Measurements from ENCODE around the gene KCNK10.
"Not testable (repeated sequence)": the region's sequence is repeated elsewhere in the genome, so short reads cannot be mapped to it uniquely, and the experiment has no call there.

KCNK10 gene

DNA sequence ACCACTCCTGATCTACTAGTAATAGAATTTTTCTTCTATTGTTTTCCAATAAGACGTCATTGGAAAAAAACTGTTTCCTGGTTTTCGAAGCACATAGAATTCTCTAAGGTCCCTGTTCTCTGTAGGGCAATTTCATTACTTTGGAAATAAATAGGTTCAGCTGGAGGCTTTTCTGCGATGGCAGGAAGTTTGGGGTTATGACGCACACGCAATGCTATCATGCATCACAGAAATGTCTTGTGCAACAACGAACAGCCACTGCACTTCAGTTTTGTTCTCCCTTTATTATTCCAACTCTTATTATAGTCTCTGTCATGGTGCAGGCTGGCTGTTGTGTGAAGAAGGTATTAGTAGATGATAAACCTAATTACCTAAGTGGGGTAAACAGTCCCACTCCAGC, 59.0 kb downstream of the KCNK10 start:
- no peaks in the 10 kb centered on the region for H3K4me1 ChIP-seq (ENCODE audit: insufficient read depth, low read length)
- no peak overlapping the region for H3K4me3 ChIP-seq (ENCODE audit: low read length)
- no peaks in the 10 kb centered on the region for H3K9me3 ChIP-seq (ENCODE audit: insufficient read depth, low read depth, low read length)
- H3K36me3 ChIP-seq (ENCODE audit: insufficient read depth, low read depth, low read length): no peaks in the 10 kb centered on the region
- no peak overlapping the region for H3K27ac ChIP-seq (ENCODE audit: low read length)
- H3K9ac ChIP-seq (ENCODE audit: low read depth, low read length): no peak overlapping the region
- no peaks in the 10 kb centered on the region; the same call in 1 of the 2 replicates for H3K27me3 ChIP-seq (ENCODE audit: insufficient read depth, low read length)

DNA sequence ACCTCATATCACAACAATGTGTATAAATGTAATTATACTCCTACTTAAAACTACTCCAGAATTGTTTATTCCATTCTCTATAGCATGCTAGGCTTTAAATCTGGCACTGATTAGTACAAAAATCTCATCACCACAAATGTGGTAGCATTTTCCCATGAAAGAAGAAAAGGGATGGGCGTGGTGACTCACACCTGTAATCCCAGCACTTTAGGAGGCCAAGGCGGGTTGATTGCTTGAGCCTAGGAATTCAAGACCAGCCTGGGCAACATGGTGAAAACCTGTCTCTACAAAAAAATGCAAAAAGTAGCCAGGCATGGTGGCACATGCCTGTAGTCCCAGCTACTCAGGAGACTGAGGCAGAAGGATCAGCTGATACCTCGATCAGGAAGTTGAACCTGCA, 61.8 kb downstream of the KCNK10 start:
- not testable (repeated sequence) for H3K9me3 ChIP-seq (ENCODE audit: insufficient read depth, low read depth, low read length); H3K27me3 ChIP-seq (ENCODE audit: insufficient read depth, low read length); H3K4me1 ChIP-seq (ENCODE audit: insufficient read depth, low read length); H3K4me3 ChIP-seq (ENCODE audit: low read length); H3K27ac ChIP-seq (ENCODE audit: low read length); H3K36me3 ChIP-seq (ENCODE audit: insufficient read depth, low read depth, low read length); H3K9ac ChIP-seq (ENCODE audit: low read depth, low read length)

DNA sequence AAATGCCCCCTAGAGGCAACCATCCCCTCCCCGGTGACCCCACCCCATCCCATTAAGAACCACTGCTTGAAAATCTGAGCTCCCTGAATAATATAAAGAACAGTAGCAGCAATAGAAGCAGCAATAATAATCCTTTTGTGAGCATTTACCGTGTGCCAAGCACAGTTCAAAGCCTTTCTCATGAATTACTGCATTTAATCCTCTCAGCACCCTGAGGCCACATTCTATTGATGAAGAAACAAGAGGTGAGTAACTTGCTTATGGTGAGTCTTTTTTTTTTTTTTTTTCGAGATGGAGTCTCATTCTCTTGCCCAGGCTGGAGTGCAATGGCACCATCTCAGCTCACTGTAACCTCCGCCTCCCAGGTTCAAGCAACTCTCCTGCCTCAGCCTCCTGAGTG, 65.0 kb downstream of the KCNK10 start:
- no peak overlapping the region for H3K4me3 ChIP-seq (ENCODE audit: low read length)
- no peaks in the 10 kb centered on the region for H3K27me3 ChIP-seq (ENCODE audit: insufficient read depth, low read length)
- no peak overlapping the region for H3K27ac ChIP-seq (ENCODE audit: low read length)
- H3K9me3 ChIP-seq (ENCODE audit: insufficient read depth, low read depth, low read length): no peaks in the 10 kb centered on the region
- no peak overlapping the region for H3K9ac ChIP-seq (ENCODE audit: low read depth, low read length)
- H3K4me1 ChIP-seq (ENCODE audit: insufficient read depth, low read length): no peaks in the 10 kb centered on the region
- no peaks in the 10 kb centered on the region for H3K36me3 ChIP-seq (ENCODE audit: insufficient read depth, low read depth, low read length)

DNA sequence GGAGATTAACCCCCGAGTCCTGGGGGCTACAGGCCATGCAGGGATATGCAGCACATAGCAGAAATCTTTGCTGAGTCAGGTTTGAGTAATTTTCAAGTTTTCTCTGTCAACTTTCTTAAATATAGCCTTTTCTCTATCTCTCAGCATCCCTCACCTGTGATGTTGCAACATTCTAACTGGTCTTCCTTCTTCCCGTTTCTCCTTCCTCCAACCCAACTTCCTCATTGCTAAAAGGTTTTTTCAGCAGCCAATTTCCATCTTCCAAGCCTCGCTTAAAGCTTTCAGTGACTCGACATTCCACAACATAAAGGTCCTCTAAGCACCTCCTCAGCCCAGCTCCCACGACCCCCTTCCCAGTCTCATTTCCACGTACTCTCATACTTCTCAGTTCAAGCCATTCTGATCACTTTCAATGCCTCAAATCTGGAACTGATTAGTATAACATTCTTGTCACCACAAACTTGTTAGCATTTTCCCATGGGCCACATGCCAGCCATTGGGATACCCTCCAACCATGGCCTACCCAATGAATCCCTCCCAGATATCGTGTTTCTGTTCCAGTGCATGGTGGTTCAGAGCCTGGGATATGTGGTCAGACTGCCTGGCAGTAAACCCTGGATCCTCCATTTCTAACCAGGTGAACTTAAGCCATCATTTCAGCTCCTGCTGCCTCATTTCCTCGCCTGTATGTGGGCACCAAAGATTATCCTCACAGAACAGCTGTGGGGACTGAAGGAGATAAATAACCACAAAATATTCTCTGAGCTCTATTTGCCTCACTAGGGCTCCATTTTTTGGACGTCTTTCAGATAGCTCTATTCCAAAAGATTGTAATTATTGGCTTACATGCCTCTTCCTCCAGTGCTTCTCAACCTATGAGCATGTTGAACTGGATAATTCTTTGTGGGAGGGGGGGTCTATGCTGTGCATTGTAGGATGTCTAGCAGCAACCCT, 65.8 kb downstream of the KCNK10 start:
- Histone ChIP-seq H3K27ac (ENCODE audit: low read length) (no peak overlapping the region), H3K36me3 (ENCODE audit: insufficient read depth, low read depth, low read length) (no peaks in the 10 kb centered on the region), H3K4me3 (ENCODE audit: low read length) (no peak overlapping the region), H3K9ac (ENCODE audit: low read depth, low read length) (no peak overlapping the region), H3K27me3 (ENCODE audit: insufficient read depth, low read length) (no peaks in the 10 kb centered on the region), H3K4me1 (ENCODE audit: insufficient read depth, low read length) (no peaks in the 10 kb centered on the region), H3K9me3 (ENCODE audit: insufficient read depth, low read depth, low read length) (no peaks in the 10 kb centered on the region)

DNA sequence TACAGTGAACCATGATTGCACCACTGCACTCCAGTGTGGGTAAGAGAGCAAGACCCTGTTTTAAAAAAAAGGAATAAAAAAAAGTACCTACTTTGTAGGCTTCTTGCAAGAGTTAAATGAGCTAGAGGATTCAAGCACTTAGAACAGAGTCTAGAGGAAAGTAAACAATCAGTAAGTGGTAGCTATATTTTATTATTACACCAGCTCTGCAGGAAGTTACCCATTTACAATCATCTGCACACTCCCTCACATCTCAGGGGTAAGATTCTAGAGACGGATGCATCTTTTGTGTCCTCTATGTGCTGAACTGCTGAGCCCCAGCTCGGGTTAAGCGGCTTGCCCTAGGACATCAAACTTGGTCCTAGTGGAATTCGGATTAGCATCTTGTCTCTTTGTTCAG, 67.3 kb downstream of the KCNK10 start:
- H3K4me3 ChIP-seq (ENCODE audit: low read length): no peak overlapping the region
- no peaks in the 10 kb centered on the region for H3K4me1 ChIP-seq (ENCODE audit: insufficient read depth, low read length)
- H3K27ac ChIP-seq (ENCODE audit: low read length): no peak overlapping the region
- no peaks in the 10 kb centered on the region for H3K9me3 ChIP-seq (ENCODE audit: insufficient read depth, low read depth, low read length)
- H3K27me3 ChIP-seq (ENCODE audit: insufficient read depth, low read length): no peaks in the 10 kb centered on the region
- H3K9ac ChIP-seq (ENCODE audit: low read depth, low read length): no peak overlapping the region
- no peaks in the 10 kb centered on the region for H3K36me3 ChIP-seq (ENCODE audit: insufficient read depth, low read depth, low read length)

DNA sequence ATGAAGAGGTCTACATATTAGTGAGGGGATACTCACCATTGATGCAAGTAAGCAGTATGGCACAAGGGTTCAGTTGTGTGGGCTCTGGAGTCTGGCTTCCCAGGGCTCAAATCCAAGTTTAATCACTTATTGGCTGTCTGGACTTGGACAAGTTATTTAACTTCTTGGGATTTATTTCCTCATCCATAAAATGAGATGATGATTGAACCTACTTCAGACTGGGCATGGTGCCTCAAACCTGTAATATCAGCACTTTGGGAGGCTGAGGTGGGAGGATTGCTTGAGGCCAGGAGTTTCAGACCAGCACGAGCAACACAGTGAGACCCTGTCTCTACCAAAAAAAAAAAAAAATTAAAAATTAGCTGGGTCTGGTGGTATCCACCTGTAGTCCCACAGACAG, 67.9 kb downstream of the KCNK10 start:
- Histone ChIP-seq H3K9me3 (ENCODE audit: insufficient read depth, low read depth, low read length) (no peaks in the 10 kb centered on the region), H3K9ac (ENCODE audit: low read depth, low read length) (no peak overlapping the region), H3K4me3 (ENCODE audit: low read length) (no peak overlapping the region), H3K36me3 (ENCODE audit: insufficient read depth, low read depth, low read length) (no peaks in the 10 kb centered on the region), H3K27me3 (ENCODE audit: insufficient read depth, low read length) (no peaks in the 10 kb centered on the region), H3K4me1 (ENCODE audit: insufficient read depth, low read length) (no peaks in the 10 kb centered on the region), H3K27ac (ENCODE audit: low read length) (no peak overlapping the region)

DNA sequence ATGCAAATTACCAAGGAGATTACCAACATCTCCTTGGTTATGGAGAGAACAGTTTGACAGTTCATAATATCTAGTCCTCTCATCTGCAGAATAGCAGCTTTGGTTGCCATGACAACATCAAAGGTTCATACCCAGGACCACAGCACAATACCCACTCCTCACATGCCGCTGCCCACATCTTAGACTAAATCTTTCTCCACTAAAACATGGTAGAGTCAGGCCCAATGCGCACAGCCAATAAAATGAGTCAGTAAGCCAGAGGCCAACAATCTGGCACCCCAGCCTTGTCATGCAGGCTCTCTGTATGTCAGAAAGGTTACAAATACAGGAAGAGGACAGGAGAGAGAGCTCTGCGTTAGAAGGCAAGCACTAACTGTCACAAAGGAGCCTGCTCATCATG, 70.6 kb downstream of the KCNK10 start:
- H3K36me3 ChIP-seq (ENCODE audit: insufficient read depth, low read depth, low read length): no peaks in the 10 kb centered on the region
- H3K9ac ChIP-seq (ENCODE audit: low read depth, low read length): no peak overlapping the region
- H3K9me3 ChIP-seq (ENCODE audit: insufficient read depth, low read depth, low read length): no peaks in the 10 kb centered on the region
- H3K27ac ChIP-seq (ENCODE audit: low read length): no peak overlapping the region
- no peak overlapping the region for H3K4me3 ChIP-seq (ENCODE audit: low read length)
- no peaks in the 10 kb centered on the region for H3K4me1 ChIP-seq (ENCODE audit: insufficient read depth, low read length)
- H3K27me3 ChIP-seq (ENCODE audit: insufficient read depth, low read length): no peaks in the 10 kb centered on the region

DNA sequence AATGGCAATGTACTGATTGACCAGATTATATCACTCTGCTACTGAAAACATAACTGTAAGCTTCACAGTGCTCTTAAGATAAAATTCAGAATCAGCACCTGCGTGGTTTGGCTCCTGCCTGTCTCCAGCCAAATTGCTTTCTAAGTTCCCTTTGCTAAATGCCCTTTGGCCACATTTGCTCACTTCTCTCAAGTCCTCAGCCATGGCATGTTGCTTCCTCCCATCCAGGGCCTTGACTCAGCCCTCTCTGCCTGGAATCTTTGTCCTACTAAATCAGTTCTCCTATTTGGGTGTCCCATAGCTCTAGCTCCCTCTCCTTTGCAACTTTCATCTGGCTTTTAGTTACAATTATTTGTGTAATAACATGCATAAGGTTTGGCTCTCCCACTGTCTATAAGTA, 71.4 kb downstream of the KCNK10 start:
- Histone ChIP-seq H3K27me3 (ENCODE audit: insufficient read depth, low read length) (no peaks in the 10 kb centered on the region), H3K4me1 (ENCODE audit: insufficient read depth, low read length) (no peaks in the 10 kb centered on the region), H3K27ac (ENCODE audit: low read length) (no peak overlapping the region), H3K9me3 (ENCODE audit: insufficient read depth, low read depth, low read length) (no peaks in the 10 kb centered on the region), H3K9ac (ENCODE audit: low read depth, low read length) (no peak overlapping the region), H3K4me3 (ENCODE audit: low read length) (no peak overlapping the region), H3K36me3 (ENCODE audit: insufficient read depth, low read depth, low read length) (no peaks in the 10 kb centered on the region)

DNA sequence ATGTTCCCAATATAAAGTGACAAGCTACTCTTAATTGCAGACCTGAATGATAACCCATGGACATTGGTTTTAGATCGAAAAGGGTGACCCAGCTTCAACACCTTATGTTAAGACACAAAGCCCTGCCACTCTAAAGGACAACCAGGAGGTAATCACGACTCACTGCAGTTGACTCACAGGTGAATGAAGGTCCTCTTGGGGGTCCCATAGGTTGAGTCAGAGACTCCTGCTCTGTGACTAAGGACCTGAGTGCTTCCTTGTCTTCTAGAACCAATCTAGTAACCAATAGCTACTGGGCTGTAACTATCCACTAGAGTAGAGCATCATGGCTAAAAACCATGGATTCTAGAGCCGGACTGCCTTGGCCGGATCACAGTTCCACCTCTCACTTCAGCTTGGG, 73.8 kb downstream of the KCNK10 start:
- Histone ChIP-seq H3K27ac (ENCODE audit: low read length) (no peak overlapping the region), H3K27me3 (ENCODE audit: insufficient read depth, low read length) (no peaks in the 10 kb centered on the region), H3K4me1 (ENCODE audit: insufficient read depth, low read length) (no peaks in the 10 kb centered on the region; the same call in 1 of the 2 replicates), H3K9me3 (ENCODE audit: insufficient read depth, low read depth, low read length) (no peaks in the 10 kb centered on the region), H3K36me3 (ENCODE audit: insufficient read depth, low read depth, low read length) (no peaks in the 10 kb centered on the region), H3K4me3 (ENCODE audit: low read length) (no peak overlapping the region), H3K9ac (ENCODE audit: low read depth, low read length) (no peak overlapping the region)

DNA sequence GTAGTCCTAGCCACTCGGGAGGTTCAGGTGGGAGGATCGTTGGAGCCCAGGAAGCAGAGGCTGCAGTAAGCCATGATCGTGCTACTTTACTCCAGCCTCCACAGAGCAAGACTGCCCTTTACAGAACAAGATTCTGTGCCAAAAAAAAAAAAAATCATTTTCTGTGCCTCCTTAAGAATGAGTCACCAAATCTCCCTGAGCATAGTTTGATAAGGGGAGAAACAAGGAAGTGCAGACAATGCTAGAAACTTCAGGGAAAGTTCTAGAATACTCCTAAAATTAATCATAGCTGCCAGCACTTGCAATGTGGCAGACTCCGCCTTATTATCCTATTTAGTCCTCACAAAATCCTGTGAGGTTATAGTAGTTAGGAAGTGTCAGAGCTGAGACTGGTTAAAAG, 74.5 kb downstream of the KCNK10 start:
- H3K9ac ChIP-seq (ENCODE audit: low read depth, low read length): no peak overlapping the region
- H3K4me3 ChIP-seq (ENCODE audit: low read length): no peak overlapping the region
- no peaks in the 10 kb centered on the region for H3K9me3 ChIP-seq (ENCODE audit: insufficient read depth, low read depth, low read length)
- H3K27me3 ChIP-seq (ENCODE audit: insufficient read depth, low read length): no peaks in the 10 kb centered on the region
- H3K4me1 ChIP-seq (ENCODE audit: insufficient read depth, low read length): no peaks in the 10 kb centered on the region; the same call in 1 of the 2 replicates
- H3K27ac ChIP-seq (ENCODE audit: low read length): no peak overlapping the region
- no peaks in the 10 kb centered on the region for H3K36me3 ChIP-seq (ENCODE audit: insufficient read depth, low read depth, low read length)

DNA sequence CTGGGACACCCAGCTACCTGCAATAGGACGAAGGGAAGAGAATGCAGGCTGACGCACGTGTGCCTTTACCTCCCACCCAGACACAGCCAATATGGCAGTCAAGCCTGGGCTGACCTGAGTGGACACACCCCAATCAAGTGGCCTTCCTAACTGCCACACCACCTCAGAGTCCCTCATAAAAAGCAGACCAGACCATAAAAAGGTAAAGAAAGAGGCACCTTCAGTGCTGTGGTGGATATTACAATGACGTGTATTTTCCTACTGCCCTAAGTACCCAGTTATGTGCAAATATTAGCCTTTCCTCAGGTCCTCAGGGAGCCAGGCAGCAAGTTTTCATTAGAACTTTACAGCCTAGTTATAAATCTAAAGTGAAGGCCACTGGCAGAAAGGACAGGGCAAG, 75.8 kb downstream of the KCNK10 start:
- H3K4me3 ChIP-seq (ENCODE audit: low read length): no peak overlapping the region
- H3K4me1 ChIP-seq (ENCODE audit: insufficient read depth, low read length): no peaks in the 10 kb centered on the region; the same call in 1 of the 2 replicates
- no peak overlapping the region for H3K27ac ChIP-seq (ENCODE audit: low read length)
- H3K36me3 ChIP-seq (ENCODE audit: insufficient read depth, low read depth, low read length): no peaks in the 10 kb centered on the region
- no peaks in the 10 kb centered on the region for H3K27me3 ChIP-seq (ENCODE audit: insufficient read depth, low read length)
- no peak overlapping the region for H3K9ac ChIP-seq (ENCODE audit: low read depth, low read length)
- H3K9me3 ChIP-seq (ENCODE audit: insufficient read depth, low read depth, low read length): no peaks in the 10 kb centered on the region

DNA sequence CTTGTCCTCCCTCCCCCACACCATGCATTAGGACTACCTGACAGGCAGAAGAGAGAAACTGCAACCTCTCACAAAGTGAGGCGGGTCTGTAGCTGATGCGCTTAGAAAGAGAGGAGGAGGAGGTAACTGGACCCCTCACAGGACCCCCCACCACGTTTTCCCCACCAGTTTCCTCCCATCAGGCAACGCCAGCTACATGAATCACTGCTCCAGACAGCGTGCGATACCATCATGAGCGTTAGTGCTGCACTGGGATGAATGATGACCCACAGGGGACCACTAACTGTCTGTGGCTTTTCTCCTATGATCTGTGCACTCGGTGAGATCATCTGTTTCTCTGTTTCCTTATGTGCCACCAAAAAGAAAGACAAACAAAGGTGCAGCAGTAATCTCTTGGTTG, 77.7 kb downstream of the KCNK10 start:
- H3K9me3 ChIP-seq (ENCODE audit: insufficient read depth, low read depth, low read length): no peaks in the 10 kb centered on the region
- H3K9ac ChIP-seq (ENCODE audit: low read depth, low read length): no peak overlapping the region
- no peak overlapping the region for H3K27ac ChIP-seq (ENCODE audit: low read length)
- no peaks in the 10 kb centered on the region for H3K36me3 ChIP-seq (ENCODE audit: insufficient read depth, low read depth, low read length)
- no peaks in the 10 kb centered on the region for H3K27me3 ChIP-seq (ENCODE audit: insufficient read depth, low read length)
- H3K4me1 ChIP-seq (ENCODE audit: insufficient read depth, low read length): no peaks in the 10 kb centered on the region; the same call in 1 of the 2 replicates
- no peak overlapping the region for H3K4me3 ChIP-seq (ENCODE audit: low read length)
